Activated CD8-positive, alpha-beta T cell treated with anti-CD3 and anti-CD28 coated beads for 36 hours (primary cell): ENCODE measurements around the gene TWF1. TPM values are rescaled to one million over a fixed set of nuclear protein-coding genes. Genes with fewer than 3 reads are reported as not detected.
"Not testable (repeated sequence)": the region's sequence is repeated elsewhere in the genome, so short reads cannot be mapped to it uniquely, and the experiment has no call there.

Experiments used
- ATAC-seq: fragments of 200-7000 bp; cut with Tn5 transposase; one replicate; pipeline ENCODE4 v1.10.0; 2021; ENCODE audit warnings: mild to moderate bottlenecking, moderate library complexity
- CTCF ChIA-PET: fragments of 350-600 bp; sonication (Branson Sonifier 250); formaldehyde crosslinking; loops from one replicate; lab custom pipeline; 2021; ENCODE audit warnings: antibody characterized with exemption; lab: Charles Lee
- POLR2A ChIA-PET: fragments of 350-600 bp; sonication (Branson Sonifier 250); formaldehyde crosslinking; loops from one replicate; lab custom pipeline; 2021; ENCODE audit warnings: antibody characterized with exemption; lab: Charles Lee
- DNase-seq: peaks from one replicate; pipeline ENCODE4 v3.0.0-alpha.2; 2020
- H3K27ac Mint-ChIP-seq: one replicate; pipeline ENCODE4 v1.8.0; 2021; ENCODE audit warnings: mild to moderate bottlenecking, mixed read lengths
- H3K27me3 Mint-ChIP-seq: one replicate; pipeline ENCODE4 v1.8.0; 2021; ENCODE audit warnings: mixed read lengths
- H3K36me3 Mint-ChIP-seq: one replicate; pipeline ENCODE4 v1.8.0; 2021; ENCODE audit warnings: low read depth, mixed read lengths
- H3K4me1 Mint-ChIP-seq: one replicate; pipeline ENCODE4 v1.8.0; 2021; ENCODE audit warnings: low read depth, mixed read lengths
- H3K4me3 Mint-ChIP-seq: one replicate; pipeline ENCODE4 v1.8.0; 2021; ENCODE audit warnings: mild to moderate bottlenecking, moderate library complexity, mixed read lengths
- H3K9me3 Mint-ChIP-seq: one replicate; pipeline ENCODE4 v1.8.0; 2021; ENCODE audit warnings: mixed read lengths
- CTCF ChIP-seq: fragments of 200-600 bp; IDR thresholded peaks from one replicate; pipeline ENCODE4 v1.8.0; 2022; ENCODE audit warnings: antibody characterized with exemption, mild to moderate bottlenecking
- intact Hi-C: fragments of 100-400 bp; cut with micrococcal nuclease; formaldehyde crosslinking; loops from one replicate; pipeline ENCODE4 v1.10.0; 2022
- total RNA-seq, 2 experiments: library from RNA; stranded (reverse); gene quantifications; one replicate each; pipeline ENCODE4 v1.2.3, GENCODE V29; 2021

TWF1 gene
- total RNA-seq, 2 experiments from 2014 or later: 17.0 to 18.9 TPM

GRCh38 chr12:43758728-43759563 lies 47.2 kb downstream of the TWF1 start, which contains the start of the genes IRAK4 and PUS7L:
Gene IRAK4, plus strand, starts transcription at chr12:43758951. Its CDS starts 9,161 bp downstream, at chr12:43768112.
Gene PUS7L, minus strand, starts transcription at chr12:43758790. Its CDS starts 3,545 bp downstream, at chr12:43755245.
- CTCF ChIA-PET: interaction anchor here (0.6 to 1.8 kb wide), 5 partner anchors 9 to 123 kb away, joined by 3 to 14 read pairs (median 4); no protein-coding TSS in a partner anchor
- Mint-ChIP-seq H3K4me3 (peak within 1 kb of the TSS; percentile 93), H3K27ac (peak within 1 kb of the TSS; percentile 98), H3K27me3 (no peaks in the 10 kb centered on the region), H3K36me3 (peaks cover 49% of the 10 kb centered on the region), H3K4me1 (peaks cover 62% of the 10 kb centered on the region), H3K9me3 (peaks cover 5% of the 10 kb centered on the region)
- POLR2A ChIA-PET: interaction anchor here (0.7 to 1.9 kb wide), 10 partner anchors 10 to 74 kb away, joined by 3 to 10 read pairs (median 4); partner anchors contain the start of gene TWF1
- TF ChIP-seq CTCF: no peak
- intact Hi-C loops: loop anchor here (1.0 to 5.0 kb wide), 2 partner anchors 48 to 123 kb away; partner anchors contain the start of gene TWF1
- ATAC-seq (peak; percentile 97), DNase-seq (peak; percentile 98)

DNA sequence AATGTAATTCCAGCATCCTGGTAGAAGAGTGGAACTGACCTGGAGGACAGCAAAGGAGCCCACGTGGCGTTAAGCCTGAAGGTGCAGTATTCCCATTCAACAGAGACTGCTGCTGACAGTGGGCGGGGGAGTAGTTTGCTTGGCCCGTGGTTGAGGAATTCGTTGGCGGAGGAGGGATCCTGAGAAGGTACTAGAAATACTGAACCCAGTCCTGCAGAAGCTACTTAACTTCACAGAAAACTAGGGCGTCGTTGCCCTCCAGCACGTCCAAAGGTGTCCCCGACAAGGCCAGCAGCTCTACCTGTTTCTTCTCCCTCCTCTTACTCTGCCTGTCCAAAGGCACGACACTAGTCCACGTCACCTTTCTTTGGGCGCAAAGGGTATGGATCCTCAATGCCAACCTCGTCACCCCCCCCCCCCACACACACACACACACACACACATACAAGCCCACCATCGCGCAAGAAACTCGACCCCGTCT lies 47.8 kb downstream of the TWF1 start:
- H3K4me3 Mint-ChIP-seq: peak overlapping the region; percentile 93
- intact Hi-C loops: loop anchor here (5.0 kb wide), 1 partner anchor 49 kb away; the partner anchor contains the start of gene TWF1
- ChIA-PET POLR2A (interaction anchor here (0.9 to 1.9 kb wide), 7 partner anchors 9 to 75 kb away, joined by 3 to 10 read pairs (median 4); partner anchors contain the start of gene TWF1), CTCF (interaction anchor here (0.6 kb wide), 1 partner anchor 113 kb away, joined by 4 read pairs; no protein-coding TSS in a partner anchor)
- H3K27me3 Mint-ChIP-seq: no peaks in the 10 kb centered on the region
- H3K36me3 Mint-ChIP-seq: peaks cover 52% of the 10 kb centered on the region
- ATAC-seq (peak; percentile 8), DNase-seq (no peak)
- TF ChIP-seq CTCF: no peak
- peaks cover 5% of the 10 kb centered on the region for H3K9me3 Mint-ChIP-seq
- peak overlapping the region; percentile 98 for H3K27ac Mint-ChIP-seq
- H3K4me1 Mint-ChIP-seq: peaks cover 63% of the 10 kb centered on the region

GRCh38 chr12:43754015-43754414 lies 52.1 kb downstream of the TWF1 start:
- POLR2A ChIA-PET: no interaction called here
- Mint-ChIP-seq H3K4me1 (peaks cover 40% of the 10 kb centered on the region), H3K36me3 (peaks cover 69% of the 10 kb centered on the region), H3K9me3 (peaks cover 13% of the 10 kb centered on the region), H3K4me3 (no peak overlapping the region), H3K27me3 (no peaks in the 10 kb centered on the region), H3K27ac (no peak overlapping the region)
- TF ChIP-seq CTCF: no peak
- CTCF ChIA-PET: interaction anchor here (1.2 kb wide), 1 partner anchor 53 kb away, joined by 3 read pairs; no protein-coding TSS in a partner anchor
- no peak for DNase-seq
- intact Hi-C loops: no loop called here
- ATAC-seq: no peak

GRCh38 chr12:43751360-43751759 lies 54.8 kb downstream of the TWF1 start:
- DNase-seq, H3K27ac Mint-ChIP-seq, H3K4me3 Mint-ChIP-seq, ATAC-seq, intact Hi-C loops, H3K27me3 Mint-ChIP-seq, CTCF ChIA-PET, POLR2A ChIA-PET: not testable (repeated sequence)
- H3K36me3 Mint-ChIP-seq: peaks cover 56% of the 10 kb centered on the region
- peaks cover 28% of the 10 kb centered on the region for H3K4me1 Mint-ChIP-seq
- H3K9me3 Mint-ChIP-seq: peaks cover 13% of the 10 kb centered on the region

GRCh38 chr12:43750814-43751213 lies 55.3 kb downstream of the TWF1 start:
- Mint-ChIP-seq H3K27me3 (no peaks in the 10 kb centered on the region), H3K27ac (no peak overlapping the region), H3K4me1 (peaks cover 23% of the 10 kb centered on the region), H3K4me3 (no peak overlapping the region), H3K36me3 (peaks cover 51% of the 10 kb centered on the region), H3K9me3 (peaks cover 13% of the 10 kb centered on the region)
- POLR2A ChIA-PET: no interaction called here
- DNase-seq: no peak
- no peak for TF ChIP-seq CTCF
- ATAC-seq: no peak
- CTCF ChIA-PET: no interaction called here
- intact Hi-C loops: no loop called here
